Thyroid gland (tissue), 4 donors: ENCODE results near the gene TFPI. TPM values are rescaled to one million over a fixed set of nuclear protein-coding genes. Genes with fewer than 3 reads are reported as not detected.
"Not testable (repeated sequence)": the region's sequence is repeated elsewhere in the genome, so short reads cannot be mapped to it uniquely, and the experiment has no call there.

Experiments used
- DNase-seq, 2 donors: peaks; one replicate each; pipeline ENCODE4 v3.0.0-alpha.2; 2019
- H3K27ac ChIP-seq, 3 donors: fragments of 200-600 bp; sonication (generic); 1 replicate in 2 of 3; 2 replicates in 1 of 3; pipeline ENCODE4 v1.5.1; 2016 to 2019; ENCODE audit warnings: mild to moderate bottlenecking in 1 of 3, moderate library complexity in 1 of 3
- H3K27me3 ChIP-seq: fragments of 200-600 bp; sonication (generic); one replicate; pipeline ENCODE4 v1.5.1; 2019
- H3K36me3 ChIP-seq, 2 donors: fragments of 200-600 bp; sonication (generic); one replicate each; pipeline ENCODE4 v1.5.1; 2016 to 2019
- H3K4me1 ChIP-seq, 2 donors: fragments of 200-600 bp; sonication (generic); one replicate each; pipeline ENCODE4 v1.5.1; 2017 to 2019
- H3K4me3 ChIP-seq, 3 donors: fragments of 200-600 bp; sonication (generic); replicated peaks in 1 of 3; 1 replicate in 2 of 3; 2 replicates in 1 of 3; pipeline ENCODE4 v1.5.1; 2016; ENCODE audit warnings: mild to moderate bottlenecking in 1 of 3
- H3K9me3 ChIP-seq: fragments of 200-600 bp; sonication (generic); one replicate; pipeline ENCODE4 v1.5.1; 2017
- CTCF ChIP-seq, 6 experiments: fragments of 200-600 bp in 3 of 6; fragments of 450-650 bp in 3 of 6; sonication (generic) in 3 of 6; IDR thresholded peaks; one replicate each; pipeline ENCODE4 v1.5.1; 2016 to 2019; ENCODE audit warnings: antibody characterized with exemption in 6 of 6, mild to moderate bottlenecking in 2 of 6, inconsistent platforms in 1 of 6, moderate library complexity in 1 of 6
- POLR2A ChIP-seq, 2 donors: fragments of 450-650 bp; IDR thresholded peaks; one replicate each; pipeline ENCODE4 v1.6.1; 2017; ENCODE audit warnings: antibody characterized with exemption in 2 of 2, mild to moderate bottlenecking in 2 of 2, moderate library complexity in 1 of 2
- WGBS, 2 donors: methylation state at CpG; one replicate each; pipeline ENCODE4 v1.1.5; 2017; 5-methylcytosine and 5-hydroxymethylcytosine counted together
- intact Hi-C: fragments of 100-400 bp; cut with DNase I; formaldehyde crosslinking; loops from one replicate; pipeline ENCODE4 v1.15.1; 2023
- total RNA-seq, 4 donors: library from RNA; depleted of rRNA; stranded (reverse); fragments of >200 nt; gene quantifications; one replicate each; pipeline ENCODE4 v1.2.3, GENCODE V29; 2016

The TFPI gene
- total RNA-seq, 4 donors from 2014 or later: 56.7 to 208 (median 144) TPM

- TF ChIP-seq POLR2A (IDR thresholded peaks at IDR 0.05) (no peak), CTCF (IDR thresholded peaks at IDR 0.05) (no peak)
- no peaks in the 10 kb centered on the region for H3K36me3 ChIP-seq
- no peaks in the 10 kb centered on the region for H3K9me3 ChIP-seq
- peaks cover 0 to 9% of the 10 kb centered on the region in 2 donors for H3K4me1 ChIP-seq
- DNase-seq: no peak
- no peak overlapping the region for H3K4me3 ChIP-seq
- no peak overlapping the region for H3K27ac ChIP-seq
- no peaks in the 10 kb centered on the region for H3K27me3 ChIP-seq
- intact Hi-C loops: loop anchor here (10.0 kb wide), 1 partner anchor 72 kb away; no protein-coding TSS in a partner anchor
Observed at GRCh38 chr2:187576906-187577305, 22.7 kb upstream of the TFPI start.

GRCh38 chr2:187575751-187576067 lies 21.5 kb upstream of the TFPI start:
- 2 to 3% methylated on average over 1 of the region's 1 CpG for WGBS, 2 donors
- TF ChIP-seq CTCF (IDR thresholded peaks at IDR 0.05): no peak
- no peak for TF ChIP-seq POLR2A (IDR thresholded peaks at IDR 0.05)
- H3K4me3 ChIP-seq: no peak overlapping the region
- no peaks in the 10 kb centered on the region for H3K9me3 ChIP-seq
- no peak for DNase-seq
- no peaks in the 10 kb centered on the region for H3K36me3 ChIP-seq
- intact Hi-C loops: loop anchor here (10.0 kb wide), 1 partner anchor 71 kb away; no protein-coding TSS in a partner anchor
- peaks cover 0 to 9% of the 10 kb centered on the region in 2 donors for H3K4me1 ChIP-seq
- no peaks in the 10 kb centered on the region for H3K27me3 ChIP-seq
- H3K27ac ChIP-seq: peak overlapping the region in 2 of 3 donors; percentile 20 to 36

DNA sequence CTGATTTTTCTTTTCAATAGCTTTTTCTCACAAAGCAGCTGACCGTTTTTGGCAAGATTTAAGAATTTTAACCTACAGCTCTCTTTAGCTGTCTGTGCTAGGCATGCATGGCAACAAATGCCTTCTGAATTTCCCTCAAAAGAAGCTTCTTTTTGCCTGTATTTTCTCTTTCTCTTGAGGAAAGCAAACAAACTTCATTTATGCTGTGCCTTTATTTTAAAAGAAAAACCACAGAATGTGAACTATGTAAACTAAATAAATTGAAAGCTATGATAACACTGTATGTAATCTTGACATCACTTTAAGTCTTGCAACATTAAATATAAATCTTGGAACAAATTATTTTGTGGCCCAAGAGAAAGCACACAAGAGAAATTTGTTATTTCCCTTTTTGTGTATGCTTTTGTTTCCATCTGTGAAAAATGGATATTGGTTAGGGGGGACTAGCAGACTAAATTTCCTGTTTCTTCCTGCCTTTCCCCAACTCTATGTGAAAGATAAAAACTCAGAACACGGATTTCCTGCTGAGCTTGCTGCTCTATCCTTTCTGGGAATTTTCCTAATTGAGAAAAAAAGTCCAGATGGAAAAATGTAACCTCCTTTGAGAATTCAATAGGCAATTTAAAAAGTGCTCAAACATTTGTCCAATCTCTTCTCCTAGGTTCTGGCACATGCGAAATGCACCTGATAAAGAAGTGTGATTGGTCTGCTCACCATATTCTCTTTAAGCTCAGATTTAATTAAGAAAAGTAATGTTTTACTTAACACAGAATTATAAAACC lies 20.9 kb upstream of the TFPI start:
- TF ChIP-seq POLR2A (IDR thresholded peaks at IDR 0.05): no peak
- no peak for TF ChIP-seq CTCF (IDR thresholded peaks at IDR 0.05)
- intact Hi-C loops: loop anchor here (10.0 kb wide), 1 partner anchor 70 kb away; no protein-coding TSS in a partner anchor
- Histone ChIP-seq H3K36me3 (no peaks in the 10 kb centered on the region), H3K27ac (peak overlapping the region in 2 of 3 donors; percentile 26 to 36), H3K27me3 (no peaks in the 10 kb centered on the region), H3K4me1 (peaks cover 0 to 9% of the 10 kb centered on the region in 2 donors), H3K9me3 (no peaks in the 10 kb centered on the region), H3K4me3 (no peak overlapping the region)
- DNase-seq: no peak
- WGBS, 2 donors: 45 to 57% methylated on average over 3 of the region's 3 CpGs

- TF ChIP-seq POLR2A (IDR thresholded peaks at IDR 0.05) (no peak), CTCF (IDR thresholded peaks at IDR 0.05) (no peak)
- no peaks in the 10 kb centered on the region for H3K36me3 ChIP-seq
- H3K4me3 ChIP-seq: no peak overlapping the region
- H3K4me1 ChIP-seq: peaks cover 0 to 9% of the 10 kb centered on the region in 2 donors
- no peak for DNase-seq
- H3K9me3 ChIP-seq: no peaks in the 10 kb centered on the region
- 93 to 96% methylated on average over 2 of the region's 2 CpGs for WGBS, 2 donors
- H3K27ac ChIP-seq: no peak overlapping the region
- intact Hi-C loops: loop anchor here (10.0 kb wide), 1 partner anchor 69 kb away; no protein-coding TSS in a partner anchor
- H3K27me3 ChIP-seq: no peaks in the 10 kb centered on the region
Observed at GRCh38 chr2:187573722-187574121, 19.5 kb upstream of the TFPI start.

DNA sequence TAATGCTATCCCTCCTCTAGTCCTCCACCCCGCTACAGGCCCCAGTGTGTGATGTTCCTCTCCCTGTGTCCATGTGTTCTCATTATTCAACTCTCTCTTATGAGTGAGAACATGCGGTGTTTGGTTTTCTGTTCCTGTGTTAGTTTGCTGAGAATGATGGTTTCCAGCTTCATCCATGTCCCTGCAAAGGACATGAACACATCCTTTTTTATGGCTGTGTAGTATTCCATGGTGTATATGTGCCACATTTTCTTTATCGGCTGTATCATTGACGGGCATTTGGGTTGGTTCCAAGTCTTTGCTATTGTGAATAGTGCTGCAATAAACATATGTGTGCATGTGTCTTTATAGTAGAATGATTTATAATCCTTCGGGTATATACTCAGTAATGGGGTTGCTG lies 17.8 kb upstream of the TFPI start:
- H3K27me3 ChIP-seq, H3K9me3 ChIP-seq, H3K4me1 ChIP-seq, H3K36me3 ChIP-seq, H3K4me3 ChIP-seq, H3K27ac ChIP-seq, DNase-seq: not testable (repeated sequence)
- 90 to 96% methylated on average over 5 of the region's 5 CpGs for WGBS, 2 donors
- intact Hi-C loops: loop anchor here (10.0 kb wide), 1 partner anchor 67 kb away; no protein-coding TSS in a partner anchor
